H9 (cell line): ENCODE results near the gene CHMP3. TPM values are rescaled to one million over a fixed set of nuclear protein-coding genes. Genes with fewer than 3 reads are reported as not detected.

ENCODE experiments used
- DNase-seq: peaks from one replicate; pipeline ENCODE4 v3.0.0-alpha.2; 2017
- H2AFZ ChIP-seq: one replicate; pipeline ENCODE4 v1.6.1; 2013; ENCODE audit warnings: mild to moderate bottlenecking, low read length, control low read depth, moderate library complexity
- H2AK5ac ChIP-seq: 2 replicates; pipeline ENCODE4 v1.6.1; 2013; ENCODE audit warnings: low read length, control low read depth, mixed read lengths; ENCODE audit not compliant: insufficient read length
- H2BK120ac ChIP-seq: one replicate; pipeline ENCODE4 v1.6.1; 2013; ENCODE audit warnings: low read depth, mild to moderate bottlenecking, low read length, control low read depth, inconsistent platforms; ENCODE audit not compliant: poor library complexity, severe bottlenecking
- H2BK12ac ChIP-seq: 2 replicates; pipeline ENCODE4 v1.6.1; 2013; ENCODE audit warnings: low read length, control low read depth, mixed read lengths, low read depth; ENCODE audit not compliant: insufficient read length
- H2BK15ac ChIP-seq: 2 replicates; pipeline ENCODE4 v1.6.1; 2013; ENCODE audit warnings: low read depth, low read length, control low read depth
- H2BK20ac ChIP-seq: one replicate; pipeline ENCODE4 v1.6.1; 2013; ENCODE audit warnings: low read depth, mild to moderate bottlenecking, low read length, control low read depth, inconsistent platforms; ENCODE audit not compliant: poor library complexity, severe bottlenecking
- H2BK5ac ChIP-seq: 2 replicates; pipeline ENCODE4 v1.6.1; 2013; ENCODE audit warnings: low read length, control low read depth, mixed read lengths; ENCODE audit not compliant: insufficient read length
- H3K14ac ChIP-seq: 2 replicates; pipeline ENCODE4 v1.6.1; 2013; ENCODE audit warnings: low read length, control low read depth; ENCODE audit not compliant: insufficient read depth
- H3K18ac ChIP-seq: 2 replicates; pipeline ENCODE4 v1.6.1; 2013; ENCODE audit warnings: low read depth, mild to moderate bottlenecking, mixed read lengths, low read length, control low read depth; ENCODE audit not compliant: insufficient read length
- H3K23ac ChIP-seq: 2 replicates; pipeline ENCODE4 v1.6.1; 2013; ENCODE audit warnings: low read length, control low read depth, mixed read lengths, low read depth; ENCODE audit not compliant: insufficient read length
- H3K23me2 ChIP-seq: 2 replicates; pipeline ENCODE4 v1.6.1; 2013; ENCODE audit warnings: low read depth, mild to moderate bottlenecking, mixed read lengths, low read length, control low read depth; ENCODE audit not compliant: insufficient read length, poor library complexity, severe bottlenecking
- H3K27ac ChIP-seq: 2 replicates; pipeline ENCODE4 v1.5.1; 2013; ENCODE audit warnings: low read length, control low read depth, mixed read lengths, low read depth; ENCODE audit not compliant: insufficient read length
- H3K27me3 ChIP-seq: 2 replicates; pipeline ENCODE4 v1.6.1; 2013; ENCODE audit warnings: low read length, control low read depth, inconsistent platforms; ENCODE audit not compliant: insufficient read depth
- H3K4ac ChIP-seq: 2 replicates; pipeline ENCODE4 v1.6.1; 2013; ENCODE audit warnings: low read depth, mild to moderate bottlenecking, control low read depth, inconsistent platforms, low read length, moderate library complexity
- H3K4me1 ChIP-seq: 2 replicates; pipeline ENCODE4 v1.6.1; 2013; ENCODE audit warnings: low read length, control low read depth, inconsistent platforms; ENCODE audit not compliant: insufficient read depth
- H3K4me2 ChIP-seq: 2 replicates; pipeline ENCODE4 v1.6.1; 2013; ENCODE audit warnings: low read length, control low read depth, mixed read lengths; ENCODE audit not compliant: insufficient read length, insufficient read depth
- H3K56ac ChIP-seq: 2 replicates; pipeline ENCODE4 v1.6.1; 2013; ENCODE audit warnings: low read depth, mild to moderate bottlenecking, mixed read lengths, low read length, control low read depth; ENCODE audit not compliant: insufficient read length
- H3K79me1 ChIP-seq: 2 replicates; pipeline ENCODE4 v1.6.1; 2013; ENCODE audit warnings: low read depth, mild to moderate bottlenecking, moderate library complexity, low read length, control low read depth, inconsistent platforms; ENCODE audit not compliant: insufficient read depth, poor library complexity, severe bottlenecking
- H3K79me2 ChIP-seq: 2 replicates; pipeline ENCODE4 v1.6.1; 2013; ENCODE audit warnings: low read length, control low read depth, inconsistent platforms; ENCODE audit not compliant: insufficient read depth
- H3K9ac ChIP-seq: 2 replicates; pipeline ENCODE4 v1.6.1; 2013; ENCODE audit warnings: low read length, control low read depth, mixed read lengths; ENCODE audit not compliant: insufficient read length; ENCODE audit errors: extremely low read depth
- H3K9me3 ChIP-seq: one replicate; pipeline ENCODE4 v1.6.1; 2013; ENCODE audit warnings: low read depth, low read length, inconsistent platforms; ENCODE audit not compliant: control insufficient read depth
- H3T11ph ChIP-seq: one replicate; pipeline ENCODE4 v1.6.1; 2013; ENCODE audit warnings: mild to moderate bottlenecking, low read length, control low read depth, inconsistent platforms
- H4K20me1 ChIP-seq: one replicate; pipeline ENCODE4 v1.6.1; 2013; ENCODE audit not compliant: control insufficient read depth, insufficient read length, insufficient read depth
- H4K5ac ChIP-seq: 2 replicates; pipeline ENCODE4 v1.6.1; 2013; ENCODE audit warnings: low read depth, mild to moderate bottlenecking, mixed read lengths, low read length, control low read depth; ENCODE audit not compliant: insufficient read length
- H4K8ac ChIP-seq: replicated peaks from 2 replicates; pipeline ENCODE4 v1.6.1; 2013; ENCODE audit warnings: low read length, control low read depth, mixed read lengths, low read depth; ENCODE audit not compliant: insufficient read length
- H4K91ac ChIP-seq: 2 replicates; pipeline ENCODE4 v1.6.1; 2013; ENCODE audit warnings: low read depth, mild to moderate bottlenecking, moderate library complexity, mixed read lengths, low read length, control low read depth; ENCODE audit not compliant: insufficient read length
- H3K27ac Mint-ChIP-seq, 3 experiments: 2 replicates in 2 of 3; 3 replicates in 1 of 3; pipeline ENCODE4 v1.8.0; 2020 to 2021; ENCODE audit warnings: mixed read lengths in 3 of 3, mild to moderate bottlenecking in 1 of 3, moderate library complexity in 1 of 3
- H3K27me3 Mint-ChIP-seq: 2 replicates; pipeline ENCODE4 v1.8.0; 2021; ENCODE audit warnings: low read depth, mild to moderate bottlenecking, moderate library complexity, mixed read lengths
- H3K36me3 Mint-ChIP-seq, 3 experiments: 2 replicates in 2 of 3; 3 replicates in 1 of 3; pipeline ENCODE4 v1.8.0; 2020 to 2021; ENCODE audit warnings: low read depth in 3 of 3, mixed read lengths in 3 of 3; ENCODE audit not compliant: insufficient read depth in 1 of 3
- H3K4me1 Mint-ChIP-seq, 2 experiments: 2 replicates each; pipeline ENCODE4 v1.8.0; 2020; ENCODE audit warnings: mixed read lengths in 2 of 2
- H3K4me3 Mint-ChIP-seq, 2 experiments: 2 replicates in 1 of 2; 3 replicates in 1 of 2; pipeline ENCODE4 v1.8.0; 2020 to 2021; ENCODE audit warnings: mild to moderate bottlenecking in 2 of 2, mixed read lengths in 2 of 2, moderate library complexity in 1 of 2
- H3K9me3 Mint-ChIP-seq, 2 experiments: 2 replicates in 1 of 2; 3 replicates in 1 of 2; pipeline ENCODE4 v1.8.0; 2020; ENCODE audit warnings: mild to moderate bottlenecking in 2 of 2, mixed read lengths in 2 of 2, moderate library complexity in 1 of 2
- WGBS: extraction: QIAGEN DNeasy Blood & Tissue Kit; methylation state at CpG from one replicate; pipeline ENCODE4 v1.1.7; 2013; ENCODE audit warnings: missing lambda C conversion rate, low lambda C conversion rate, mixed read lengths; ENCODE audit not compliant: insufficient read length; ENCODE audit errors: extremely low coverage; 5-methylcytosine and 5-hydroxymethylcytosine counted together
- total RNA-seq: library from RNA; stranded (reverse); gene quantifications from 2 replicates; pipeline ENCODE4 v1.2.1, GENCODE V29; 2021
- TF ChIP-seq, protein P1 (sequence below): fragments of 200-600 bp; sonication (generic); conservative IDR thresholded peaks from 3 replicates; pipeline ENCODE4 v1.8.0; 2021; ENCODE audit warnings: antibody characterized with exemption, mild to moderate bottlenecking

Gene CHMP3
- total RNA-seq, 1 experiment from 2014 or later: 28.8 TPM

DNA sequence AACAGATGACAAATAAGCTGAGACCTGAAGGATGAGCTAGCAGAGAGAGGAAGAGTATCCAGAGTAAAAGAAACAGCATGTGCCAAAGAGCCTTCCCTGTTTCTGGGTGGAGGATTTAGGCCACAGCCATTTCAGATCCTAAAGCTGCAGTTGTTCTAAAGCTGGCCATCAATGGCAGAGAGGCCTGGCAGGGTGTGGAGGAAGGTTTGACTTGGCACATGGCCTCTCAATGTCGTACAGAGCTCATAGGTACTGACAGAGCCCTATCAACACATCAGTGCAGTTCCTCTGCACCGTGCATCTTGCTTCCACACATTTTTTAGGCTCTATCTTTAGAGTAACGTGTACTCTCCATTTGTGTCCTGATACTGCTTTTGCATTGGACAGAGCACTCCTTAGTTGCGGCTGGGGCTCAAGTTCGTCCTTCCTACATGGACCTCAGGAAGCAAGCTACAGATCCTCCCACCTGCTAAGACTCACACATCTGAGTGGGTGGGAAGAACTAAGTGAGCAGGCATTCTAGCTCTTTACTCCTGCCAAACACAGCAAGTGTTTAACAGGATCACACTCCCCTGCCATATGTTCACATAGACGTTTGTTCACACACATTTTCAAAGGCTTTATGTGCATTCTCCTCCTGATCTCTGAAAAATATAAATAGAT, 3.0 kb upstream of the CHMP3 start:
- no peaks in the 10 kb centered on the region; the same call in 1 of the 2 replicates for H3K4me1 ChIP-seq
- no peak overlapping the region for H3K14ac ChIP-seq
- H3K79me1 ChIP-seq: no peaks in the 10 kb centered on the region
- H3K27ac Mint-ChIP-seq: no peak overlapping the region
- no peak overlapping the region for H3K4me2 ChIP-seq
- no peak overlapping the region for H3K23ac ChIP-seq
- no peak overlapping the region for H2BK15ac ChIP-seq
- H2BK12ac ChIP-seq: no peak overlapping the region
- peaks cover 15% of the 10 kb centered on the region in 2 experiments for H3K4me1 Mint-ChIP-seq
- no peaks in the 10 kb centered on the region for H3K27me3 ChIP-seq
- H2BK5ac ChIP-seq: no peak overlapping the region
- H3K27me3 Mint-ChIP-seq: peaks cover 25% of the 10 kb centered on the region
- H3K18ac ChIP-seq: no peak overlapping the region
- H2AK5ac ChIP-seq: no peak overlapping the region
- H4K8ac ChIP-seq: no peak overlapping the region
- no peak overlapping the region for H3T11ph ChIP-seq
- H3K36me3 Mint-ChIP-seq: peaks cover 0 to 10% (median 4%) of the 10 kb centered on the region in 3 experiments; a peak in 3 of 7 replicates
- H3K79me2 ChIP-seq: no peaks in the 10 kb centered on the region
- H2AFZ ChIP-seq: no peak overlapping the region
- no peak for DNase-seq
- H3K27ac ChIP-seq: no peak overlapping the region
- no peak overlapping the region for H3K56ac ChIP-seq
- TF ChIP-seq, protein P1, sequence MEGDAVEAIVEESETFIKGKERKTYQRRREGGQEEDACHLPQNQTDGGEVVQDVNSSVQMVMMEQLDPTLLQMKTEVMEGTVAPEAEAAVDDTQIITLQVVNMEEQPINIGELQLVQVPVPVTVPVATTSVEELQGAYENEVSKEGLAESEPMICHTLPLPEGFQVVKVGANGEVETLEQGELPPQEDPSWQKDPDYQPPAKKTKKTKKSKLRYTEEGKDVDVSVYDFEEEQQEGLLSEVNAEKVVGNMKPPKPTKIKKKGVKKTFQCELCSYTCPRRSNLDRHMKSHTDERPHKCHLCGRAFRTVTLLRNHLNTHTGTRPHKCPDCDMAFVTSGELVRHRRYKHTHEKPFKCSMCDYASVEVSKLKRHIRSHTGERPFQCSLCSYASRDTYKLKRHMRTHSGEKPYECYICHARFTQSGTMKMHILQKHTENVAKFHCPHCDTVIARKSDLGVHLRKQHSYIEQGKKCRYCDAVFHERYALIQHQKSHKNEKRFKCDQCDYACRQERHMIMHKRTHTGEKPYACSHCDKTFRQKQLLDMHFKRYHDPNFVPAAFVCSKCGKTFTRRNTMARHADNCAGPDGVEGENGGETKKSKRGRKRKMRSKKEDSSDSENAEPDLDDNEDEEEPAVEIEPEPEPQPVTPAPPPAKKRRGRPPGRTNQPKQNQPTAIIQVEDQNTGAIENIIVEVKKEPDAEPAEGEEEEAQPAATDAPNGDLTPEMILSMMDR: no peak
- H2BK20ac ChIP-seq: no peak overlapping the region
- H3K23me2 ChIP-seq: peaks cover 6% of the 10 kb centered on the region
- H4K5ac ChIP-seq: no peak overlapping the region
- H4K91ac ChIP-seq: no peak overlapping the region
- no peak overlapping the region for H3K4ac ChIP-seq
- no peak overlapping the region for H3K4me3 Mint-ChIP-seq
- no peaks in the 10 kb centered on the region for H3K9me3 ChIP-seq
- no peak overlapping the region for H2BK120ac ChIP-seq
- H3K9me3 Mint-ChIP-seq: peaks cover 4 to 12% of the 10 kb centered on the region in 2 experiments; a peak in 4 of 5 replicates
- H3K9ac ChIP-seq: no peak overlapping the region
- no CpG with 5 or more reads among the region's 6 CpGs for WGBS
- H4K20me1 ChIP-seq: no peaks in the 10 kb centered on the region
